Loucy (cell line): ENCODE results near the gene EVI5.
"Not testable (repeated sequence)": the region's sequence is repeated elsewhere in the genome, so short reads cannot be mapped to it uniquely, and the experiment has no call there.

Experiments used
- H2AFZ ChIP-seq: fragments of 200-600 bp; sonication (generic); 2 replicates; pipeline ENCODE4 v1.6.0; 2016; ENCODE audit warnings: antibody characterized with exemption, mild to moderate bottlenecking, low read length, moderate library complexity
- H3F3A ChIP-seq: fragments of 200-600 bp; 2 replicates; pipeline ENCODE4 v1.6.0; 2016; ENCODE audit warnings: antibody characterized with exemption, low read depth, mild to moderate bottlenecking
- H3K27me3 ChIP-seq: fragments of 200-600 bp; sonication (generic); 2 replicates; pipeline ENCODE4 v1.6.1; 2014; ENCODE audit warnings: low read length, mild to moderate bottlenecking; ENCODE audit not compliant: insufficient read depth, poor library complexity, severe bottlenecking
- H3K36me3 ChIP-seq: fragments of 200-600 bp; sonication (generic); 2 replicates; pipeline ENCODE4 v1.6.1; 2016; ENCODE audit warnings: low read length; ENCODE audit not compliant: insufficient read depth
- H3K4me1 ChIP-seq: fragments of 200-600 bp; sonication (generic); 2 replicates; pipeline ENCODE4 v1.5.1; 2014; ENCODE audit warnings: low read length, mild to moderate bottlenecking; ENCODE audit not compliant: insufficient read depth, poor library complexity, severe bottlenecking
- H3K4me2 ChIP-seq: fragments of 200-600 bp; sonication (generic); 2 replicates; pipeline ENCODE4 v1.6.0; 2014; ENCODE audit warnings: antibody characterized with exemption, low read length, low read depth, mild to moderate bottlenecking; ENCODE audit not compliant: poor library complexity, severe bottlenecking
- H3K4me3 ChIP-seq: fragments of 200-600 bp; sonication (generic); 2 replicates; pipeline ENCODE4 v1.5.1; 2014; ENCODE audit warnings: low read length, mild to moderate bottlenecking, mixed read lengths; ENCODE audit not compliant: poor library complexity, severe bottlenecking
- H3K79me2 ChIP-seq: fragments of 200-600 bp; sonication (generic); 2 replicates; pipeline ENCODE4 v1.6.1; 2014; ENCODE audit warnings: low read length; ENCODE audit not compliant: insufficient read depth
- H3K9ac ChIP-seq: fragments of 200-600 bp; sonication (generic); 2 replicates; pipeline ENCODE4 v1.6.0; 2014; ENCODE audit warnings: mild to moderate bottlenecking, low read depth, low read length, moderate library complexity; ENCODE audit not compliant: poor library complexity, severe bottlenecking
- H3K9me2 ChIP-seq: fragments of 200-600 bp; sonication (generic); replicated peaks from 2 replicates; pipeline ENCODE4 v1.6.1; 2016; ENCODE audit warnings: low read depth, low read length, mixed read lengths
- H3K9me3 ChIP-seq: fragments of 200-600 bp; sonication (generic); 2 replicates; pipeline ENCODE4 v1.6.1; 2014; ENCODE audit warnings: mild to moderate bottlenecking, antibody characterized with exemption, low read length, low read depth; ENCODE audit not compliant: insufficient read depth
- H4K20me1 ChIP-seq: fragments of 200-600 bp; sonication (generic); 2 replicates; pipeline ENCODE4 v1.6.0; 2014; ENCODE audit warnings: antibody characterized with exemption, low read length, mild to moderate bottlenecking; ENCODE audit not compliant: insufficient read depth, poor library complexity, severe bottlenecking
- CTCF ChIP-seq: fragments of 200-600 bp; sonication (generic); conservative IDR thresholded peaks from 2 replicates; pipeline ENCODE4 v1.5.1; 2014; ENCODE audit warnings: mild to moderate bottlenecking, antibody characterized with exemption, low read length
- EZH2phosphoT487 ChIP-seq: fragments of 200-600 bp; IDR thresholded peaks from 2 replicates; pipeline ENCODE4 v1.6.1; 2018; ENCODE audit warnings: antibody characterized with exemption, mild to moderate bottlenecking, moderate library complexity, borderline replicate concordance

The EVI5 gene

GRCh38 chr1:92638498-92638897 lies 146.4 kb downstream of the EVI5 start:
- no peaks in the 10 kb centered on the region for H3K4me1 ChIP-seq
- H3K27me3 ChIP-seq, result no peaks in the 10 kb centered on the region
- TF ChIP-seq EZH2phosphoT487 (no peak), CTCF (no peak)
- no peak overlapping the region for H3K4me3 ChIP-seq
- H3K9me3 ChIP-seq, result no peaks in the 10 kb centered on the region
- H3K9ac ChIP-seq, result no peak overlapping the region
- H3K9me2 ChIP-seq, result no peaks in the 10 kb centered on the region
- H3K4me2 ChIP-seq, result no peak overlapping the region
- no peaks in the 10 kb centered on the region for H3F3A ChIP-seq
- H3K36me3 ChIP-seq, result no peaks in the 10 kb centered on the region
- H2AFZ ChIP-seq, result no peak overlapping the region
- H3K79me2 ChIP-seq, result no peaks in the 10 kb centered on the region
- no peaks in the 10 kb centered on the region for H4K20me1 ChIP-seq

GRCh38 chr1:92635203-92635602 lies 149.7 kb downstream of the EVI5 start:
- H3K4me1 ChIP-seq, H3F3A ChIP-seq, H3K9me3 ChIP-seq, H4K20me1 ChIP-seq, H3K4me2 ChIP-seq, H3K9me2 ChIP-seq, H3K4me3 ChIP-seq, H3K9ac ChIP-seq, H2AFZ ChIP-seq, H3K36me3 ChIP-seq, H3K79me2 ChIP-seq, H3K27me3 ChIP-seq: not testable (repeated sequence)

- no peaks in the 10 kb centered on the region for H3K9me3 ChIP-seq
- no peak overlapping the region for H3K4me3 ChIP-seq
- no peaks in the 10 kb centered on the region for H4K20me1 ChIP-seq
- H3F3A ChIP-seq, result no peaks in the 10 kb centered on the region
- no peaks in the 10 kb centered on the region for H3K27me3 ChIP-seq
- no peaks in the 10 kb centered on the region for H3K79me2 ChIP-seq
- TF ChIP-seq EZH2phosphoT487 (no peak), CTCF (peak; percentile 67)
- no peak overlapping the region for H3K4me2 ChIP-seq
- no peaks in the 10 kb centered on the region for H3K4me1 ChIP-seq
- no peak overlapping the region for H3K9ac ChIP-seq
- no peak overlapping the region for H2AFZ ChIP-seq
- H3K9me2 ChIP-seq, result no peaks in the 10 kb centered on the region
- no peaks in the 10 kb centered on the region for H3K36me3 ChIP-seq
Observed at GRCh38 chr1:92623187-92623778, 161.6 kb downstream of the EVI5 start.

GRCh38 chr1:92619466-92620189 lies 165.3 kb downstream of the EVI5 start:
- H3K9me3 ChIP-seq, result no peaks in the 10 kb centered on the region
- H3K4me3 ChIP-seq, result no peak overlapping the region
- no peak overlapping the region for H3K4me2 ChIP-seq
- TF ChIP-seq EZH2phosphoT487 (no peak), CTCF (no peak)
- H3K9me2 ChIP-seq, result no peaks in the 10 kb centered on the region
- no peaks in the 10 kb centered on the region for H4K20me1 ChIP-seq
- no peak overlapping the region for H2AFZ ChIP-seq
- H3K79me2 ChIP-seq, result no peaks in the 10 kb centered on the region
- H3K4me1 ChIP-seq, result no peaks in the 10 kb centered on the region
- H3F3A ChIP-seq, result no peaks in the 10 kb centered on the region
- no peaks in the 10 kb centered on the region for H3K27me3 ChIP-seq
- H3K9ac ChIP-seq, result no peak overlapping the region
- H3K36me3 ChIP-seq, result no peaks in the 10 kb centered on the region
